Left lung (tissue), 10 donors: ENCODE data around the gene STK36. TPM values are rescaled to one million over a fixed set of nuclear protein-coding genes. Genes with fewer than 3 reads are reported as not detected.
"Not testable (repeated sequence)": the region's sequence is repeated elsewhere in the genome, so short reads cannot be mapped to it uniquely, and the experiment has no call there.

Experiments used
- ATAC-seq: fragments of 200-7000 bp; cut with Tn5 transposase; one replicate; pipeline ENCODE4 v1.9.1; 2020; ENCODE audit warnings: moderate library complexity
- DNase-seq, 4 donors: peaks; one replicate each; pipeline ENCODE4 v3.0.0-alpha.2; 2013 to 2020
- H3K27ac ChIP-seq, 2 donors: fragments of 200-600 bp; sonication (generic) in 1 of 2; one replicate each; pipeline versions ENCODE4 v1.5.0 to v1.8.0; 2020 to 2021
- H3K27me3 ChIP-seq, 2 donors: fragments of 200-600 bp; sonication (generic) in 1 of 2; one replicate each; pipeline versions ENCODE4 v1.5.0 to v1.8.0; 2020 to 2021
- H3K36me3 ChIP-seq, 2 donors: fragments of 200-600 bp; sonication (generic) in 1 of 2; one replicate each; pipeline versions ENCODE4 v1.5.0 to v1.8.0; 2020 to 2021
- H3K4me1 ChIP-seq, 2 donors: fragments of 200-600 bp; one replicate each; pipeline ENCODE4 v1.8.0; 2021
- H3K4me3 ChIP-seq, 2 donors: fragments of 200-600 bp; sonication (generic) in 1 of 2; one replicate each; pipeline versions ENCODE4 v1.5.0 to v1.8.0; 2020 to 2021; ENCODE audit warnings: mild to moderate bottlenecking in 1 of 2
- H3K9me3 ChIP-seq, 2 donors: fragments of 200-600 bp; sonication (generic) in 1 of 2; one replicate each; pipeline versions ENCODE4 v1.5.0 to v1.8.0; 2020 to 2021
- intact Hi-C, 2 donors: fragments of 100-400 bp; cut with DNase I; formaldehyde crosslinking; loops; one replicate each; pipeline versions ENCODE4 v1.11.2 to v1.14.2; 2022
- polyA plus RNA-seq, 6 donors: library from polyadenylated mRNA; unstranded; fragments of 120-200 nt; gene quantifications; one replicate each; pipeline ENCODE4 v1.2.1, GENCODE V29; 2013; ENCODE audit not compliant: insufficient read length in 6 of 6
- total RNA-seq, 2 donors: library from RNA; stranded (reverse); fragmentation: NEBNext Ultra II Directional; extraction: Animal tissue kit (Norgen Biotek cat#: 25700); gene quantifications; one replicate each; pipeline ENCODE4 v1.2.1, GENCODE V29; 2021
- TF ChIP-seq, protein P1 (sequence below), 2 donors: fragments of 200-600 bp; sonication (generic) in 1 of 2; IDR thresholded peaks; one replicate each; pipeline versions ENCODE4 v1.5.0 to v1.8.0; 2021; ENCODE audit warnings: antibody characterized with exemption in 2 of 2
- donor health status: DM: no; HTN: yes; CAD: no.
- donor health status: DM: no; HTN: no; CAD: no.

The STK36 gene
- total and polyA plus RNA-seq, 8 donors, result 40.1 to 112 (median 94.9) TPM

DNA sequence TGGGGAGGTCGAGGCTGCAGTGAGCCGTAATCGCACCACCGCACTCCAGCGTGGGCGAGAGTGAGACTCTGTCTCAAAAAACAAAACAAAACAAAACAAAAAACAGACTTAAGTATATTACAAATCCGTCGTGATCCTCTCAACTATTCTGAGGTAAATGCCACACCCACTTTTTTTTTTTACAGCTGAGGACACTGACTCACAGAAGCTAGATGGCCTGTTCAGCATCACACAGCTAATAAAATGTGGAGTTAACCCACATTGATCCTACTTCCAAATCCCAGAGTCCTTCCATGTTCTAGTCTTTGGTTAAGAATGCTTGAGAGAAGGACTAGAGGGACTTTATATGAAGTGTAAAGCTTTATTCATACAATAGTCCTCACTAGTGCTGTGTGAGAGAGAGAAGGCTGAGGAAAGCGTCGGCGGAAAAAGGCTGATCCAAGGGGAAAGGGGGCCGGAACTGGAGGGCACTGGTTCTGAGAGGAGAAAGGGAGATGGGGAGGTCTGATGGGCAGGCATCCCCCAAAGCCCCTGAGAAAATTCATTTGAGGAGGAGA, 711 bp upstream of the STK36 start:
- H3K27me3 ChIP-seq, result no peaks in the 10 kb centered on the region
- DNase-seq, result no peak
- intact Hi-C loops, result no loop called here
- H3K4me3 ChIP-seq, result peak overlapping the region; percentile 77 to 94
- H3K36me3 ChIP-seq, result peaks cover 0 to 34% of the 10 kb centered on the region in 2 donors
- H3K27ac ChIP-seq, result peak overlapping the region; percentile 46 to 70
- no peak for ATAC-seq
- H3K9me3 ChIP-seq, result no peaks in the 10 kb centered on the region
- H3K4me1 ChIP-seq, result peaks cover 12 to 18% of the 10 kb centered on the region in 2 donors
- TF ChIP-seq, protein P1, sequence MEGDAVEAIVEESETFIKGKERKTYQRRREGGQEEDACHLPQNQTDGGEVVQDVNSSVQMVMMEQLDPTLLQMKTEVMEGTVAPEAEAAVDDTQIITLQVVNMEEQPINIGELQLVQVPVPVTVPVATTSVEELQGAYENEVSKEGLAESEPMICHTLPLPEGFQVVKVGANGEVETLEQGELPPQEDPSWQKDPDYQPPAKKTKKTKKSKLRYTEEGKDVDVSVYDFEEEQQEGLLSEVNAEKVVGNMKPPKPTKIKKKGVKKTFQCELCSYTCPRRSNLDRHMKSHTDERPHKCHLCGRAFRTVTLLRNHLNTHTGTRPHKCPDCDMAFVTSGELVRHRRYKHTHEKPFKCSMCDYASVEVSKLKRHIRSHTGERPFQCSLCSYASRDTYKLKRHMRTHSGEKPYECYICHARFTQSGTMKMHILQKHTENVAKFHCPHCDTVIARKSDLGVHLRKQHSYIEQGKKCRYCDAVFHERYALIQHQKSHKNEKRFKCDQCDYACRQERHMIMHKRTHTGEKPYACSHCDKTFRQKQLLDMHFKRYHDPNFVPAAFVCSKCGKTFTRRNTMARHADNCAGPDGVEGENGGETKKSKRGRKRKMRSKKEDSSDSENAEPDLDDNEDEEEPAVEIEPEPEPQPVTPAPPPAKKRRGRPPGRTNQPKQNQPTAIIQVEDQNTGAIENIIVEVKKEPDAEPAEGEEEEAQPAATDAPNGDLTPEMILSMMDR (IDR thresholded peaks at IDR 0.05), result no peak

DNA sequence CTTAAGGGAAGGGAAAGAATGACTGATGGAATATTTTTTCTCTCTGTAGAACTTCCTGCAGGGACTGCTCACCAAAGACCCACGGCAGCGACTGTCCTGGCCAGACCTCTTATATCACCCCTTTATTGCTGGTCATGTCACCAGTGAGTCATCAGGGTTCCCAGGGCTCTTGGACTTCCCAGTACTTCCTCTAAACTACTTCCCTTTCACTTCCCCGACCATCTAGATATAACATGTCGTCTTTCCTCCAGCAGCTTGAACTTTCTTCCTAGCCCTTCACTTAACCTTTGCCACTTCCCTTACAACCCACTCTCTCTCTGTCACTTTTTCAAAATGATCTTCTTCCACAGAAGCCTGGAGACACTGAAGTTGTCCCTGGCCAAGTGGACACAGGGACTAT, 7.2 kb downstream of the STK36 start:
- intact Hi-C loops, result no loop called here
- DNase-seq (peak in 1 of 4 donors; percentile 41), ATAC-seq (peak; percentile 63)
- Histone ChIP-seq H3K27me3 (no peaks in the 10 kb centered on the region), H3K4me1 (peaks cover 0 to 6% of the 10 kb centered on the region in 2 donors), H3K4me3 (no peak overlapping the region), H3K36me3 (peaks cover 0 to 39% of the 10 kb centered on the region in 2 donors), H3K9me3 (no peaks in the 10 kb centered on the region), H3K27ac (peak overlapping the region in 1 of 2 donors; percentile 35)
- TF ChIP-seq, protein P1 (IDR thresholded peaks at IDR 0.05), result no peak

- intact Hi-C loops, result no loop called here
- ATAC-seq (no peak), DNase-seq (no peak)
- H3K27ac ChIP-seq, result no peak overlapping the region
- no peak overlapping the region for H3K4me3 ChIP-seq
- peaks cover 0 to 6% of the 10 kb centered on the region in 2 donors for H3K4me1 ChIP-seq
- peaks cover 0 to 40% of the 10 kb centered on the region in 2 donors for H3K36me3 ChIP-seq
- no peaks in the 10 kb centered on the region for H3K9me3 ChIP-seq
- H3K27me3 ChIP-seq, result no peaks in the 10 kb centered on the region
- TF ChIP-seq, protein P1 (IDR thresholded peaks at IDR 0.05), result no peak
These were observed 8.2 kb downstream of the STK36 start for GRCh38 chr2:218680061-218680460.

GRCh38 chr2:218687400-218688060, 15.6 kb downstream of the STK36 start:
- ATAC-seq, result peak; percentile 97
- H3K9me3 ChIP-seq, H3K4me3 ChIP-seq, intact Hi-C loops, H3K27me3 ChIP-seq, H3K4me1 ChIP-seq, H3K27ac ChIP-seq: not testable (repeated sequence)
- peak in 3 of 4 donors; percentile 31 to 66 (median 39) for DNase-seq
- peaks cover 0 to 31% of the 10 kb centered on the region in 2 donors for H3K36me3 ChIP-seq
- TF ChIP-seq, protein P1 (IDR thresholded peaks at IDR 0.05), result peak; percentile 61 to 76

DNA sequence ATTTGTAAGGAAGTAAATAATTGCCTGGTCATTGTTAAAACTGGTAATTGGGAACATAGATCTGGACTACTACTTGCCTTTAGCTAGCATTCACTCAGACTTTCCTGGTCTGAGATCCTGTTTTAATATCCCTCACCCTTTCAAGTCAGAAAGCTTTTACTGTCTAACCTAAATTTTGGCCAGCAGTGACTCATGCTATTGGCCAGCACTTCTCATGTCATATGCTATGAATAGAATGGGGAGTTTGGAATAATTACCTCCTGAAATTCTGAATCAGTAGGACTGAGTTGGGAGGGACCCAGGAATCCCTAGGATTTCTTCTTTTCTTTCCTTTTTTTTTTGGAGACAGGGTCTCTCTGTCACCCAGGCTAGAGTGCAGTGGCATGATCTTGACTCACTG, 19.3 kb downstream of the STK36 start:
- ATAC-seq, result no peak
- DNase-seq, result no peak
- TF ChIP-seq, protein P1 (IDR thresholded peaks at IDR 0.05), result no peak
- Histone ChIP-seq H3K4me3 (no peak overlapping the region), H3K9me3 (no peaks in the 10 kb centered on the region), H3K36me3 (peaks cover 0 to 53% of the 10 kb centered on the region in 2 donors), H3K27ac (no peak overlapping the region), H3K4me1 (no peaks in the 10 kb centered on the region), H3K27me3 (no peaks in the 10 kb centered on the region)
- intact Hi-C loops, result no loop called here
